OCI-M2 (cell line): ENCODE measurements around the gene CMC1.
"Not testable (repeated sequence)": the region's sequence is repeated elsewhere in the genome, so short reads cannot be mapped to it uniquely, and the experiment has no call there.

Experiments
- DNase-seq: peaks from one replicate; lab custom pipeline; 2025; ENCODE audit not compliant: unreplicated experiment; lab: John Stamatoyannopoulos, UW

The CMC1 gene

DNA sequence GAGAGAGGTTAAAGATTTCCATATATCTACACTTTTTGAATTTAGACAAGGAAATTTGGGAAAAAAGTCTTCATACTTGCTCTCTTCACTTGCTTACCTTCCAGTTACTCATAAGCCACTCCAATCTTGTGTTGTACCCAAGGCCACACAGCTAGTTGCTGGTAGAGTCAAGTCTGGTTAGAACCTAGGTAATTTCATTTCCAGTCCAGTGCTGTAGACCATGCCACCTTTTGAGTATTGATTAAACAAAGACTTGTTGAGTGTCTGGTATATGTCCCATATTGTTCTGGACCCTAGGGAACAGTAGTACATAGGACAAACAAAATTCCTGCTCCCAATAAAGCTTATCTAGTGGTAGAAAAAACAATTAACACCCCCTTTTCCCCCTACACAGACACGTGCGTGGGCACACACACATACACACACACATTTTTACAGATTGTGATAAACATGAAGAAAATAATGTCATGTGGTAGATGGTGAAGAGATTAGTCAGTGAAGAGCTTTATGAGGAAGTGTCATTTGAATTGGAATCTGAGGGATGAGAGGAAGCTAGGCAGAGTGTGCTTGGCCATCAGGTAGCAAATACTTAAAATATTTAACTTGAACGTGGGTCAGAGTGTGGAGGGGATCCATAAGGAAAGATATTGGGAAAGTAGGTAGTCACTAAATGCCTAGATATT lies 2.1 kb downstream of the CMC1 start:
- DNase-seq = no peak

- no peak for DNase-seq
These were observed 3.1 kb downstream of the CMC1 start for GRCh38 chr3:28244491-28244890.

- DNase-seq = no peak
These were observed 5.9 kb downstream of the CMC1 start for GRCh38 chr3:28247286-28247685.

DNA sequence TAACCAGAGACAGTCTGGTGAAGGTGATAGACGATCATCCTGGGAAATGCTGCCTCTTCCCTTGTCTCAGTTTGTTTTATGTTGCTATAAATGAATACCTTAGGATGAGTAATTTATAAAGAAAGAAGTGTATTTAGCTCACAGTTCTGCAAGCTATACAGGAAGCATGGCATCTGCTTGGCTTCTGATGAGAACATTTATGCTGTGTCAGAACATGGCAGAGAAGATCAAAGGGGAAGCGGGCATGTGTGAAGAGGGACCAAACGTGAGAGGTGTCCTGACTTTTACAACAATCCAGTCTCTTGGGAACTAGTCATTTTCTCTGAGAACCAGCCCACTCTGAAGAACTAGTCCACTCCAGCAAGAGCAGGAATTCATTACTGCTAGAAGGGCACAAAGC lies 9.6 kb downstream of the CMC1 start:
- no peak for DNase-seq

DNA sequence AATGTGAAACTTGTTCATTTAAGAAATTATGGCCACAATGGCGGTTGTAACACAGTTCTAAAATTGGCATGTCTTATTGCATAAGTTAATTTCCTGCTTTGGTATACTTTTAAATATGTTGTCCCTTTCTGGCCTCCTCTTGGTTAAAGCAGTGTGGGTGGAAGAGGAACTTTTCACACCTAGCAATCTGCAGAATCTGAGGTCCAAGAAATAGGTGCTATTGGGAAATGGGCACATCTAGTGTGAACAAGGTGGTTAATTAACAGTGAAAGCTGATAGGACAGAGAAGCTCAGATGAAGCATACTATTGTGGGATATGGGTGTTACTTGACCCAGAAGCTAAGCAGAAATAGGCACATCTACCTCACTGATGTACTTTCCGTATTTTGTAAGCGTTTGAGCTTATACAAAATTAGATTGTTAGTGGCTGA lies 10.6 kb downstream of the CMC1 start:
- DNase-seq = no peak

DNA sequence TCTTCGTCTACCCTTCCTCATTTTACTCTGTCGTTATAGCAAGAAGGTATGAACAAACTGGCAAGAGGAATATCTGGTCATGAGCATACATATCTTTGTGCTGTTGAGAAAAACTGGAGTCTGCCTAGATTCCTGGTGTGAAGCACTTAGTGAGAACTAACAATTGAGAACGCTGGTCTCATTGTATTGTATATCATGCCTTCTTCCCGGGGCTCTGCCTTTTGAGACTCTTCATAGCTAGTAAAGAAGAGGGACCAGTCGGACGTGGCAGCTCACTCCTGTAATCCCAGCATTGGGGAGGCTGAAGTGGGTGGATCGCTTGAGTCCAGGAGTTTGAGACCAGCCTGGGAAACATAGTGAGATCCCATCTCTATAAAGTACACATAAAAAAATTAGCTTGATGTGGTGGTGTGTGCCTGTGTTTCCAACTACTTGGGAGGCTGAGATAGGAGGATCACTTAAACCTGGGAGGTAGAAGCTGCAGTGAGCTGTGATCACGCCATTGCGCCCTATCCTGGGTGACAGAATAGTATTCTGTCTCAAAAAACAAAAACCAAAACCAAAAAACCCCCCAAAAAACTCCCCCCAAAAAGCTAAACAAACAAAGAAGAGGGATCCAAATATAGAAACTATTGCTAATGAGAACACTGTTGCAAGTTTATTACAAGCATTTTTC lies 11.8 kb downstream of the CMC1 start:
- DNase-seq = no peak

DNA sequence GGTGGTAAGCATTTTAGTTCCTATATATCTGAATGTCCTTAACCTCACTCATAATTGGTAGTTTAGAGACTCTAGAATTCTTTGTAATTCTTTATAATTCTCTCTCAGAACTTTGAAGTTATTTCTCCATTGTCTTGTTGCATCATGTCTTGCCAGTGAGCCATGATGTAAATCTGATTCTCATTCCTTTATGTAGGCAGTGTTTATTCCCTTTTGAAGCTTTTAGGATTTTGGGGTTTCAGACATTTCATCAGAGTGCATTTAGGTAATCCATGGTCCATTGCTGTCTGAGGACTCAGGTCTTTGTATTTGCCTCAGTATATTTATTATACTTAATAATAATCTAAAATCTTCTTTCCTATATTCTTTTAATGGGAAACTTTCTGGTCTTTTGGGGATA lies 20.6 kb downstream of the CMC1 start:
- no peak for DNase-seq

DNA sequence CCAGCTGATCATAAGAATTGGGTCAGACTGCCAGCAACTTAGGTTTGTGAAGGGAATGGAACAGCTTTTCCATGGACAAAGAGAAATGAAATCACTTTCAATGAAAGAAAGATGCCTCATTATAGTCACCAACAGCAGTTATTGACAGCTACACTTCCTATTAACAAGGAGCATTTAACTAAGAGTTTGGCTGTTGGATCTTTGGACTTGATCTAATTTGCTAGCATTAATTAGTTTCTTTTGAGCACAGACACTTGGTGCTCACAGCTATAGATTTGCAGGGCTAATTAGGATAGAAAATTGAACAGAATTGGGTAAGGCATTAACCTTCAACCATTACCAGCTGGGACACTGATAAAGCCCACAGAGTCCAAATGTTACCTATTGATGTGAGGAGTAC lies 24.2 kb downstream of the CMC1 start:
- no peak for DNase-seq

- DNase-seq = no peak
These were observed 26.8 kb downstream of the CMC1 start for GRCh38 chr3:28267984-28268849.

GRCh38 chr3:28268989-28269388 lies 27.6 kb downstream of the CMC1 start:
- DNase-seq = no peak

DNA sequence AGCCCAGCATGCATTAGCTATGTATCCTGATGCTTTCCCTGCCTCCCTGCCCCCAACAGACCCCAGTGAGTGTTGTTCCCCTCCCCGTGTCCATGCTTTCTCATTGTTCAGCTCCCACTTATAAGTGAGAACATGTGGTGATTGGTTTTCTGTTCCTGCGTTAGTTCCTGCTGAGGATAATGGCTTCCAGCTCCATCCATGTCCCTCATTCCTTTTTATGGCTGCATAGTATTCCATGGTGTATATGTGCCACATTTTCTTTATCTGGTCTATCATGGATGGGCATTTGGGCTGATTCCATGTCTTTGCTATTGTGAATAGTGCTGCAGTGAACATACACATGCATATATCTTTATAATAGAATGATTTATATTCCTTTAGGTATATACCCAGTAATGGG lies 28.5 kb downstream of the CMC1 start:
- DNase-seq = not testable (repeated sequence)

DNA sequence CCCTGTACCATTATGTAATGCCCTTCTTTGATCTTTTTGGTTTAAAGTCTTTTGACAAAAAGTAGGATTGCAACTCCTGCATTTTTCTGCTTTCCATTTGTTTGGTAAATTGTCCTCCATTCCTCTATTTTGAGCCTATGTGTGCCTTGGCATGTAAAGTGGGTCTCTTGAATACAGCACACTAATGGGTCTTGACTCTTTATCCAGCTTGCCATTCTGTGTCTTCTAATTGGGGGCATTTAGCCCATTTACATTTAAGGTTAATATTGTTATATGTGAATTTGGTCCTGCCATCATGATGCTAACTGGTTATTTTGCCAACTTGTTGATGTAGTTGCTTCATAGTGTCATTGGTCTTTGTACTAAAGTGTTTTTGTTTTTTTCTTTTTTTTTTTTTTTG lies 32.4 kb downstream of the CMC1 start:
- DNase-seq = no peak

GRCh38 chr3:28278918-28279317 lies 37.5 kb downstream of the CMC1 start:
- DNase-seq = no peak

DNA sequence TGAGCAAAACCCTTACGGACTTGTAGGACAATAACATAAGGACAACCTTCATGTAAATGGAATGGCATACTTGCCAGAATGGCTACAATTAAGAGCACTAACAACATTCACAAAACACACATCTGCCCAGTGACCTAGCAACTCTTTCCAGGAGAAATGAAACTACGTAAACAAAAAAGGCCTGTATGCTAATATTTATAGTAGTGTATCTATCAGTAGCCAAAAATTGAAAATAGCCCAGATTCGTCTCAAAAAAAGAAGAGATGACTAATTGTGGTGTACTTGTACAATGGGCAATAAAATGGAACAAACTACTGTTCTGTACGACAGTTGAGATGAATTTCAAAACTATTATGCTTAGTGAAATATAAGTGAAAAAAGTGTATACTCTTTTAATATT lies 38.4 kb downstream of the CMC1 start:
- DNase-seq = no peak

- DNase-seq = no peak
These were observed 39.4 kb downstream of the CMC1 start for GRCh38 chr3:28280781-28281180.

DNA sequence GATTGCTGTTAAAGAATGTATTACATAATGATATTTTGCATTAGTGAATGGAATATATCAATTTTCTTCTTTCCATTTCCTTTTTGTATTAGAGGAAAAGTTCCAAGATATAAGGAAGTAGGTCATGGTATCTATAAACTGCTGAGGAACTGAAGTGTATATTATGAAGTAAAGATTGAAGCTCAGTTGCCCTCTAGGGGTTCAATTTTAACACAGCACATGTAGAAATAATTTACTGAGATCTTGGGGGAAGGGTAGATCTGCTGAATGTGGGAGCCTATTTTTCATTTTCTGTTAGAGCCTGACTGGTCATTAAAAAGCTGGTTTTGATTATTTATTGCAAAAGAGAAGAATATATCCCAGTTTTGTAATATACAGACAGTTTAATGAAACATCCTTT lies 45.2 kb downstream of the CMC1 start:
- DNase-seq = peak; percentile 11

DNA sequence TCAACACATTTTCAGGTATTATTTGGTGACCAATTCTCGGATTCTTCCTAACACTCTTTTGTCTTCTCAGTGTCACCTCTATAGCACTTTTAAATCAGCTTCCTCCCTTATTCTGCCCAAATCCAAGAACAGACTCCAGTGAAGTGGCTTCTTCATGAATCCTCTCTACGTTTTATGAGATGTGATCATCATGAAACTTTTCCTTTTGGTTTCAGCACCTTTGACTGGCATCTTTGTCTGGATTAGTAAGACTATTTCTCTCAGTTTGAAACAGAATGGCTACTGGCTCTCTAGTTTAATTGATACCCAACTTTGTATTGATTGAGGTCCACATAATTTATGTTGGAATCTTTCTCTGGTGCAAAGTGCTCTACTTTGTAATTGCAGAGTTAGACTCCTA lies 45.6 kb downstream of the CMC1 start:
- DNase-seq = no peak

DNA sequence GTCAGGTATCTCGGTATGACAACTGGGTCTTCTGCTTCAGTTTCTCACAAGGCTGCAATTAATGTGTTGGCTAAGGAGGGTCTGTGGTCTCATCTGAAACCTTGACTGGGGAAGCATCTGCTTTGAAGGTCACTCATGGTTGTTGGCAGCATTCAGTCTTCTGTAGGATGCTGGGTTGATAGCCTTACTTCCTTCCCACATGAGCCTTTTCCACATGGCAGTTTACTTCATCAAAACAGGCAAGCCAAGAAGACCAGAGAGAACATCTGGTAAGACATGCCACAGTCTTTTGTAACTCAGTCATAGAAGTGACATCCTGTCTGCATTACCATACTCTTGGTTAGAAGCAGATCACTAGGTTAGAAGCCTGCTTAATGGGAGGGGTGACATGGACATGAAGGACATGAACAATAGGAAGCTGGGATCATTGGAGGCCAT lies 49.5 kb downstream of the CMC1 start:
- no peak for DNase-seq

GRCh38 chr3:28291577-28291976 lies 50.2 kb downstream of the CMC1 start:
- DNase-seq = no peak

- no peak for DNase-seq
These were observed 51.2 kb downstream of the CMC1 start for GRCh38 chr3:28292622-28293021.

DNA sequence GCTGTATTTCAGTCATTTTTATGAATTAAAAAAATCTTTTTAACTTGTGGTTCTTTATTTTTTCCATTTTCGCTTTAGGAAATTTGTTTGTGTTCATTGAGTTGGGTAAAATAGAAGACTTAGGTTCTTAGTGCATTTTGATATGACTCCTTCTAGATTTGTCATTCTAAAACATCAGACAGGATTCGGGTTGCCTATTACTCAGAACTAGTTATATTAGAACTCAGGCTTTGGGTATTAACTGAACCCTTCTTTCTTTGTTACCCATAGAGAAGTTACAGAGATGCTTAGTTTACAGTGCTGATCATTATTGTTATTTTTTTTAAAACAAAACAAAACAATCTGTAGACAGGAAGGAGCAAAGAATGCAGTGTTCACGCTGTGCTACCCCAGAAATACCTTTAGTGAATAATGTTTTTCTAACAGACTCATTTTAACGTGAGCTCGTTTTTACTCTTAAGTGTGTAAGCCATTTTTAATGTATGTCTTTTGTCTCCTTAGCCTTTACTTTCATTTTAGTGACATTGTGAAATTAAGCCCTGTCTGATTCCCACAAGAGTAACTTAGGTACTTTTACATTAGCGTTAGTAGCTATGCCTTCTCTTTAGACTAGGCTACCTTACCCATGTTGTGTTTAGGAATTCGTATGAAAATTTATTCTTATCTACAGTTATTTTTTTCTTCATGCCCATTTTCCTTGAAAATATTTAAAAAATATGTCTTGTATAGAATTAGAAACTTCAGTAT lies 53.4 kb downstream of the CMC1 start:
- no peak for DNase-seq
